ENCODE measurements around the gene ACTL6B. TPM values are rescaled to one million over a fixed set of nuclear protein-coding genes. Genes with fewer than 3 reads are reported as not detected.

The ACTL6B gene
- total and polyA plus RNA-seq, 9 of the 15 experiments (the other 6 are each of a cell fraction or from before 2014, with no cell fraction given), result not detected

- TF ChIP-seq MITF (IDR thresholded peaks at IDR 0.05) (0 out of 2 replicates have a peak, but pooled peaks have one; percentile 9), U2AF2 (optimal IDR thresholded peaks at IDR 0.05; ENCODE audit: low read depth, low read length) (no peak), NR2C1 (IDR thresholded peaks at IDR 0.05) (0 out of 2 replicates have a peak, but pooled peaks have one; percentile 34), NR2C1 (tag; IDR thresholded peaks at IDR 0.05) (no peak), GTF2F1 (IDR thresholded peaks at IDR 0.05; ENCODE audit: low read depth, low read length) (no peak), ZNF766 (CRISPR knock-in tag; conservative IDR thresholded peaks at IDR 0.05) (0 out of 2 replicates have a peak, but pooled peaks have one; percentile 44), CCNT2 (IDR thresholded peaks at IDR 0.05; ENCODE audit: borderline replicate concordance, extremely low read depth, insufficient read length, low read depth, low read length) (no peak), HMGN3 (IDR thresholded peaks at IDR 0.05; ENCODE audit: borderline replicate concordance, extremely low read depth, insufficient read length, low read depth, low read length) (peak; percentile 70), FOSL1 (tag; conservative IDR thresholded peaks at IDR 0.05) (peak; percentile 25; the same call in 1 of the 2 replicates), ZEB2 (IDR thresholded peaks at IDR 0.05) (0 out of 2 replicates have a peak, but pooled peaks have one; percentile 6), HNRNPLL (IDR thresholded peaks at IDR 0.05; ENCODE audit: low read depth, low read length, poor library complexity, severe bottlenecking) (peak; percentile 47), SRSF7 (optimal IDR thresholded peaks at IDR 0.05; ENCODE audit: low read depth, low read length) (no peak), MAX (CRISPR knock-in tag; IDR thresholded peaks at IDR 0.05) (peak; percentile 55), PCBP1 (IDR thresholded peaks at IDR 0.05; ENCODE audit: low read depth, low read length, poor library complexity, severe bottlenecking) (peak; percentile 6), ZC3H11A (IDR thresholded peaks at IDR 0.05; ENCODE audit: low read depth, low read length) (no peak), POLR2G (IDR thresholded peaks at IDR 0.05; ENCODE audit: low read depth, low read length) (peak; percentile 68), GTF3C2 (IDR thresholded peaks at IDR 0.05; ENCODE audit: borderline replicate concordance, extremely low read depth, insufficient read length) (no peak), PHF21A (IDR thresholded peaks at IDR 0.05; ENCODE audit: borderline replicate concordance, low read depth) (peak; percentile 90), L3MBTL2 (IDR thresholded peaks at IDR 0.05) (peak; percentile 90), HCFC1 (IDR thresholded peaks at IDR 0.05; ENCODE audit: low read depth, low read length) (peak; percentile 4; the same call in 1 of the 2 replicates)
These were observed 51.0 kb downstream of the ACTL6B start (continued) for GRCh38 chr7:100604976-100605911.

Measured in K562 (cell line).